PC-3 (cell line): ENCODE data around the gene KRTAP26-1. TPM values are rescaled to one million over a fixed set of nuclear protein-coding genes. Genes with fewer than 3 reads are reported as not detected.

Source experiments
- ATAC-seq: fragments of 200-7000 bp; cut with Tn5 transposase; 2 replicates; pipeline ENCODE4 v1.9.1; 2020; ENCODE audit warnings: mild to moderate bottlenecking, moderate library complexity
- BruUV-seq: library from RNA; stranded (reverse); fragments of 400-500 nt; replicated peaks from 2 replicates; lab custom pipeline; 2021; lab: Mats Ljungman, UMichigan
- CTCF ChIA-PET: fragments of 300-600 bp; sonication (Branson Sonifier 250); formaldehyde crosslinking; loops from one replicate; lab custom pipeline; 2022; ENCODE audit warnings: antibody characterized with exemption; lab: Charles Lee
- POLR2A ChIA-PET: fragments of 300-600 bp; sonication (Branson Sonifier 250); formaldehyde crosslinking; loops from one replicate; lab custom pipeline; 2022; ENCODE audit warnings: antibody characterized with exemption; ENCODE audit not compliant: unreplicated experiment; lab: Charles Lee
- DNase-seq: peaks from one replicate; pipeline ENCODE4 v3.0.0-alpha.2; 2015
- H2AFZ ChIP-seq: fragments of 300-600 bp; sonication (generic); 2 replicates; pipeline ENCODE4 v1.6.0; 2016; ENCODE audit warnings: antibody characterized with exemption, low read length
- H3F3A ChIP-seq: fragments of 300-600 bp; sonication (generic); one replicate; pipeline ENCODE4 v1.6.0; 2017; ENCODE audit warnings: antibody characterized with exemption, low read length, control low read depth, mild to moderate bottlenecking; ENCODE audit not compliant: unreplicated experiment
- H3K27ac ChIP-seq: fragments of 300-600 bp; sonication (generic); 2 replicates; pipeline ENCODE4 v1.5.1; 2016; ENCODE audit warnings: mild to moderate bottlenecking, low read length
- H3K27me3 ChIP-seq: fragments of 300-600 bp; sonication (generic); 2 replicates; pipeline ENCODE4 v1.6.1; 2016; ENCODE audit warnings: low read length, mixed read lengths
- H3K36me3 ChIP-seq: fragments of 300-600 bp; sonication (generic); 2 replicates; pipeline ENCODE4 v1.6.1; 2016; ENCODE audit warnings: low read depth, mixed run types, low read length, mixed read lengths
- H3K4me1 ChIP-seq: fragments of 300-600 bp; sonication (generic); 2 replicates; pipeline ENCODE4 v1.5.1; 2016; ENCODE audit warnings: low read length; ENCODE audit not compliant: insufficient read depth
- H3K4me2 ChIP-seq: fragments of 300-600 bp; sonication (generic); 2 replicates; pipeline ENCODE4 v1.6.0; 2016; ENCODE audit warnings: low read length
- H3K4me3 ChIP-seq: fragments of 300-600 bp; sonication (generic); 2 replicates; pipeline ENCODE4 v1.5.1; 2016; ENCODE audit warnings: mild to moderate bottlenecking, low read length, mixed read lengths
- H3K79me2 ChIP-seq: fragments of 300-600 bp; sonication (generic); 2 replicates; pipeline ENCODE4 v1.6.1; 2017; ENCODE audit warnings: low read length, mixed read lengths
- H3K9ac ChIP-seq: fragments of 300-600 bp; sonication (generic); 2 replicates; pipeline ENCODE4 v1.6.0; 2016; ENCODE audit warnings: mild to moderate bottlenecking, low read length
- H3K9me2 ChIP-seq: fragments of 300-600 bp; sonication (generic); replicated peaks from 2 replicates; pipeline ENCODE4 v1.6.1; 2016; ENCODE audit warnings: mixed run types, low read length, mixed read lengths
- H3K9me3 ChIP-seq: fragments of 300-600 bp; sonication (generic); 2 replicates; pipeline ENCODE4 v1.6.1; 2016; ENCODE audit warnings: low read length, mixed read lengths
- H4K20me1 ChIP-seq: fragments of 300-600 bp; sonication (generic); 2 replicates; pipeline ENCODE4 v1.6.1; 2016; ENCODE audit warnings: low read length, mixed read lengths
- EZH2 ChIP-seq: fragments of 300-600 bp; sonication (generic); IDR thresholded peaks from one replicate; pipeline ENCODE4 v1.6.1; 2017; ENCODE audit warnings: antibody characterized with exemption, mild to moderate bottlenecking, low read length; ENCODE audit not compliant: unreplicated experiment
- EZH2phosphoT487 ChIP-seq: fragments of 300-600 bp; sonication (generic); IDR thresholded peaks from 2 replicates; pipeline ENCODE4 v1.6.1; 2018; ENCODE audit warnings: mild to moderate bottlenecking, antibody characterized with exemption, low read length, borderline replicate concordance
- intact Hi-C: fragments of 100-400 bp; cut with micrococcal nuclease; formaldehyde crosslinking; loops from 2 replicates; pipeline ENCODE4 v1.9.0; 2023
- total RNA-seq: library from RNA; depleted of rRNA; stranded (reverse); fragments of >200 nt; gene quantifications from 2 replicates; pipeline ENCODE4 v1.2.3, GENCODE V29; 2014
- TF ChIP-seq, protein P1 (sequence below): fragments of 300-600 bp; sonication (generic); conservative IDR thresholded peaks from 2 replicates; pipeline ENCODE4 v1.5.1; 2017; ENCODE audit warnings: antibody characterized with exemption, low read depth, mild to moderate bottlenecking, low read length

Gene KRTAP26-1
- total RNA-seq, 1 experiment from 2014 or later: not detected

DNA sequence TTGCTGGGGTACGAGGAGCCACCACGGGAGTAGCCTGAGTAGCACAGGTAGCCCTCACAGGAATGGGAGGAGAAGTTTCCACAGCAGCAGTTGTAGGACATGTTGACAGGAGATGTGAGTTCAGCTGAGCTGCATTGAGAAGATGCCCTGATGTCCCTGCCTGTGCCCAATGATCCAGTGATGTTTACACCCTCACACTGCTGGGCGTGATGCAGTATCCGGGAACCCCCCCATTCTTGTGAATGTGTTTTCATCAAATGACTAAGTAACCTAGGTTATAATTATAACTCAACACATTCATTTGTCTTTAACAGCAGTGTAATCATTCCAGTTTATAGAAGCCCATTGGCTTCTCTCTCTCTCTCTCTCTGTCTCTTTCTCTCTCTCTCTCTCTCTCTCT is 28.4 kb upstream of the KRTAP26-1 start, which contains the start of gene KRTAP23-1:
Gene KRTAP23-1 (minus strand): TSS at position 101 of the 400 bp plus-strand sequence. CDS start 0 bp downstream, at position 101.
- no peak within 1 kb of the TSS for H3K27ac ChIP-seq
- H3K4me2 ChIP-seq: no peak within 1 kb of the TSS
- H3K79me2 ChIP-seq: no peaks in the 10 kb centered on the region
- TF ChIP-seq, protein P1, sequence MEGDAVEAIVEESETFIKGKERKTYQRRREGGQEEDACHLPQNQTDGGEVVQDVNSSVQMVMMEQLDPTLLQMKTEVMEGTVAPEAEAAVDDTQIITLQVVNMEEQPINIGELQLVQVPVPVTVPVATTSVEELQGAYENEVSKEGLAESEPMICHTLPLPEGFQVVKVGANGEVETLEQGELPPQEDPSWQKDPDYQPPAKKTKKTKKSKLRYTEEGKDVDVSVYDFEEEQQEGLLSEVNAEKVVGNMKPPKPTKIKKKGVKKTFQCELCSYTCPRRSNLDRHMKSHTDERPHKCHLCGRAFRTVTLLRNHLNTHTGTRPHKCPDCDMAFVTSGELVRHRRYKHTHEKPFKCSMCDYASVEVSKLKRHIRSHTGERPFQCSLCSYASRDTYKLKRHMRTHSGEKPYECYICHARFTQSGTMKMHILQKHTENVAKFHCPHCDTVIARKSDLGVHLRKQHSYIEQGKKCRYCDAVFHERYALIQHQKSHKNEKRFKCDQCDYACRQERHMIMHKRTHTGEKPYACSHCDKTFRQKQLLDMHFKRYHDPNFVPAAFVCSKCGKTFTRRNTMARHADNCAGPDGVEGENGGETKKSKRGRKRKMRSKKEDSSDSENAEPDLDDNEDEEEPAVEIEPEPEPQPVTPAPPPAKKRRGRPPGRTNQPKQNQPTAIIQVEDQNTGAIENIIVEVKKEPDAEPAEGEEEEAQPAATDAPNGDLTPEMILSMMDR: no peak
- TF ChIP-seq EZH2phosphoT487: no peak
- TF ChIP-seq EZH2: no peak
- CTCF ChIA-PET: no interaction called here
- DNase-seq: no peak
- BruUV-seq: no TSS peak
- no peak for ATAC-seq
- H3K36me3 ChIP-seq: no peaks in the 10 kb centered on the region
- H3K4me1 ChIP-seq: peaks cover 3% of the 10 kb centered on the region; the same call in 1 of the 2 replicates
- intact Hi-C loops: loop anchor here (10.0 kb wide), 1 partner anchor 156 kb away; the partner anchor contains the start of gene KRTAP19-5
- H2AFZ ChIP-seq: no peak within 1 kb of the TSS
- H3K9ac ChIP-seq: no peak within 1 kb of the TSS
- H3K9me2 ChIP-seq: no peaks in the 10 kb centered on the region
- POLR2A ChIA-PET: no interaction called here
- no peaks in the 10 kb centered on the region for H3F3A ChIP-seq
- peaks cover 6% of the 10 kb centered on the region; the same call in 1 of the 2 replicates for H3K27me3 ChIP-seq
- 0 out of 2 replicates have a peak, but pooled peaks cover 3% of the 10 kb centered on the region for H3K9me3 ChIP-seq
- no peaks in the 10 kb centered on the region for H4K20me1 ChIP-seq
- no peak within 1 kb of the TSS for H3K4me3 ChIP-seq

DNA sequence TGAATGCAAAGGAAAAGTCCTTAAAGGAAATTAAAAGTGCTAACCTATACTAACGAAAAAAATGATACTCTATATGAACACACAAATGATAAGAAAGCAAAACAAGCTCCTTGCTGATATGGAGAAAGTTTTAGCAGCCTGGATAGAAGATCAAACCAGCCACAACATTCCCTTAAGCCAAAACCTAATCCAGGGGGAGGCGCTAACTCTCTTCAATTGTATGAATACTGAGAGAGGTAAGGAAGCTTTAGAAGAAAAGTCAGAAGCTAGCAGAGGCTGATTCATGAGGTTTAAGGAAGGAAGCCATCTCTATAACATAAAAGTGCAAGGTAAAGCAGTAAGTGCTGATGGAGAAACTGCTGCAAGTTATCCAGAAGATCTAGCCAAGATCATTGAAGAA is 24.9 kb upstream of the KRTAP26-1 start:
- Histone ChIP-seq H2AFZ (no peak overlapping the region), H3K4me1 (peaks cover 3% of the 10 kb centered on the region; the same call in 1 of the 2 replicates), H3K79me2 (no peaks in the 10 kb centered on the region), H3K27me3 (peaks cover 10% of the 10 kb centered on the region; the same call in 1 of the 2 replicates), H3K9ac (no peak overlapping the region), H3K4me2 (no peak overlapping the region), H3F3A (no peaks in the 10 kb centered on the region), H3K4me3 (no peak overlapping the region), H3K27ac (no peak overlapping the region), H3K9me3 (0 out of 2 replicates have a peak, but pooled peaks cover 3% of the 10 kb centered on the region), H4K20me1 (no peaks in the 10 kb centered on the region), H3K9me2 (no peaks in the 10 kb centered on the region), H3K36me3 (no peaks in the 10 kb centered on the region)
- TF ChIP-seq, protein P1: 0 out of 2 replicates have a peak, but pooled peaks have one; percentile 15
- no peak for TF ChIP-seq EZH2
- no peak for TF ChIP-seq EZH2phosphoT487
- ATAC-seq: no peak
- POLR2A ChIA-PET: interaction anchor here (0.6 kb wide), 1 partner anchor 25 kb away, joined by 3 read pairs; no protein-coding TSS in a partner anchor
- CTCF ChIA-PET: interaction anchor here (0.8 kb wide), 1 partner anchor 92 kb away, joined by 3 read pairs; no protein-coding TSS in a partner anchor
- DNase-seq: no peak
- intact Hi-C loops: loop anchor here (10.0 kb wide), 1 partner anchor 160 kb away; the partner anchor contains the start of gene KRTAP19-5
- BruUV-seq: no TSS peak
